Breast epithelium (tissue), 3 donors: ENCODE data around the gene SNX11.

Source experiments
- POLR2A ChIP-seq: fragments of 450-650 bp; IDR thresholded peaks from one replicate; pipeline ENCODE4 v1.6.1; 2016; ENCODE audit warnings: antibody characterized with exemption, mild to moderate bottlenecking, moderate library complexity
- TF ChIP-seq, protein P1 (sequence below), 3 donors: fragments of 450-650 bp; IDR thresholded peaks; one replicate each; pipeline ENCODE4 v1.5.1; 2016 to 2017; ENCODE audit warnings: antibody characterized with exemption in 3 of 3, mild to moderate bottlenecking in 3 of 3, moderate library complexity in 3 of 3

DNA sequence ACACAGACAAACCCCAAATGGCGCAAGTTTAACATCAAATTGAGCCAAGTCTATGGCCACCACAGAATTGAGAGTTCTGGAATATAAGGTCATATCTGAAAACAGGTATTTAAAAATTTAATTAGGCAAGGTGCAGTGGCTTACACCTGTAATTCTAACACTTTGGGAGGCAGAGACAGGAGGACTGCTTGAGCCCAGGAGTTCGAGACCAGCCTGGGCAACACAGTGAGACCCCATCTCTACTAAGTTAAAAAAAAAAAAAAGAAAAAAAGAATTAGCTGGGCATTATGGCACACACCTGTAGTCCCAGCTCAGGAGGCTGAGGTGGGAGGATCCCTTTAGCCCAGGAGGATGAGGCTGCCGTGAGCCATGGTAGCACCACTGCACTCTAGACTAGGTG, 40.3 kb upstream of the SNX11 start:
- TF ChIP-seq, protein P1, sequence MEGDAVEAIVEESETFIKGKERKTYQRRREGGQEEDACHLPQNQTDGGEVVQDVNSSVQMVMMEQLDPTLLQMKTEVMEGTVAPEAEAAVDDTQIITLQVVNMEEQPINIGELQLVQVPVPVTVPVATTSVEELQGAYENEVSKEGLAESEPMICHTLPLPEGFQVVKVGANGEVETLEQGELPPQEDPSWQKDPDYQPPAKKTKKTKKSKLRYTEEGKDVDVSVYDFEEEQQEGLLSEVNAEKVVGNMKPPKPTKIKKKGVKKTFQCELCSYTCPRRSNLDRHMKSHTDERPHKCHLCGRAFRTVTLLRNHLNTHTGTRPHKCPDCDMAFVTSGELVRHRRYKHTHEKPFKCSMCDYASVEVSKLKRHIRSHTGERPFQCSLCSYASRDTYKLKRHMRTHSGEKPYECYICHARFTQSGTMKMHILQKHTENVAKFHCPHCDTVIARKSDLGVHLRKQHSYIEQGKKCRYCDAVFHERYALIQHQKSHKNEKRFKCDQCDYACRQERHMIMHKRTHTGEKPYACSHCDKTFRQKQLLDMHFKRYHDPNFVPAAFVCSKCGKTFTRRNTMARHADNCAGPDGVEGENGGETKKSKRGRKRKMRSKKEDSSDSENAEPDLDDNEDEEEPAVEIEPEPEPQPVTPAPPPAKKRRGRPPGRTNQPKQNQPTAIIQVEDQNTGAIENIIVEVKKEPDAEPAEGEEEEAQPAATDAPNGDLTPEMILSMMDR (IDR thresholded peaks at IDR 0.05): no peak
- no peak for TF ChIP-seq POLR2A
